ENCODE measurements around the gene GALNT15.

The GALNT15 gene

DNA sequence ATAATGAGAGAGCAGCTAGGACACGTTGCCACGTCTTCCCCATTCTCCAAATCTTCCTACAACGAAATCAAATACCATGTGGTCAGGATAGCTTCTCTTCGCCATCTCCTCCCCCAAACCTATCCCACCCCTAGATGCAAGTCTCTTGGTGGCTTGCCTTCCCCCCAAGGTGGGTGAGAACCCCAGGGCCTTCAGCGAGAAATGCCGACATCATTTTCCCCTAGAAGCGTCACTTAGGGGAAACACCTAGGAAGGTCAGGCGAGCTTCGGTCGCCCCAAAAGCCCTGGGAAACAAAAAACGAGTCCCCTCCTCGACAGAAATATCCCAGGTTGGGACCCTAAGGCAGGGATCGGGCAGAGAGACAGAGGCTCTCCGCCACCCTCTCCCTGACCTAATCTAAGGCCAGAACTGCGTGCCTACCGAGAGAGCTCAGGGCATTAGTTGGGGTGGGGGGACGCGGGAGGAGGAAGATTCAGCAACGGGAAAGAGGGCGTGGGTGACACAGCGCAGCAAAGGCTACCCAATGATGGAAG is 89.8 kb downstream of the GALNT15 start:
- peak overlapping the region; percentile 77 for H3K4me2 ChIP-seq (ENCODE audit: low read length)

DNA sequence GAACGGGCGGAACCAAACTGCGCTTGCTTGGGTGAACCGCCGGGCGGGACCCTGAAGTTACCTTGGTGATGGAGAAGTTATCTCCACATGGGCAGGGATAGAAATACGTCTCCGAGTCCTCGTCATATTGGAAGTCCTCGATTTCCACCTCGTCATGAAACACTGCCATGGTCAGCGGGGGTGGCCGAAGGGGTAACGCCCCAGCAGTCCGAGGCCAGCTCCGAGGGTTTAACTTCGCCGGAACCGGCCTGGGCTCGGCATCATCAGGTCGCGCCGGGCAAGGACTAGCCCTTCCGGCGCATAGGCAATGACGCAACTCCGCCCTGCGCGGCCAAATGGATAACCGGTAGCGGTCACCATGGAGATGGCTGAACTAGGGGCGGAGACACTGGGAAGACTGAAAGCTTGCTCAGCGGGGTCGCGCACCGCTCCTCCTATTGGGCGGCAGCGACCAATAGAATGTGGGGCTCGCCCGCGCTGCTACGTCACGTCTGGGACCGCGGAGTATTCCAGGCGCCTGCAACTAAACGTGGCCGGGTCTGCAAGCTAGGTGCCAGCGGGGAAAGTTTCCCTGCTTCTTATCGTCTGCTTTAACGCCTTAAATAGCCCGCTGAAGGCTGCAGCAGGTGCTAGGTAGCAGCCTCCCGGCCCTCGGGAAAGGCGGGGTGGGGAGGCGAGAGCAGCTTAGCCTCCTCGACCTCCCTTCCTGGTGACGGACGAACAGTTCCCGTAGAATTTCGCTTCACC is 90.4 kb downstream of the GALNT15 start, which contains the start of the genes DPH3 and OXNAD1:
Gene DPH3, minus strand, starts transcription at position 236 of the 747 bp plus-strand sequence. Its CDS starts 67 bp downstream, at position 169.
Gene OXNAD1, plus strand, starts transcription at position 505 of the 747 bp plus-strand sequence. CDS start 5,741 bp downstream, outside the sequence.
- peaks cover 0 to 2% of the 10 kb centered on the region in 2 experiments for H3K4me1 ChIP-seq (ENCODE audit: control insufficient read depth in 1 of 2, insufficient read depth in 2 of 2, low read length in 2 of 2)
- H3K79me1 ChIP-seq (ENCODE audit: low read length), result peaks cover 8% of the 10 kb centered on the region
- peak within 1 kb of the TSS; percentile 95 for H2AFZ ChIP-seq (ENCODE audit: insufficient read depth, low read length, poor library complexity)
- H3K79me2 ChIP-seq (ENCODE audit: control insufficient read depth, insufficient read depth, low read length, poor library complexity), result peaks cover 7% of the 10 kb centered on the region
- WGBS (ENCODE audit: extremely low coverage, insufficient coverage, insufficient read length), result no CpG with 5 or more reads among the region's 61 CpGs
- H3K4ac ChIP-seq (ENCODE audit: low read depth, low read length), result peak within 1 kb of the TSS; percentile 99
- peak within 1 kb of the TSS; percentile 84 for H4K12ac ChIP-seq (ENCODE audit: low read depth, low read length)
- H2AK5ac ChIP-seq (ENCODE audit: low read length), result peak within 1 kb of the TSS; percentile 90
- no peaks in the 10 kb centered on the region for H3K36me3 ChIP-seq (ENCODE audit: control insufficient read depth in 1 of 2, insufficient read depth in 2 of 2, low read length in 2 of 2)
- peak within 1 kb of the TSS; percentile 54 for H3K14ac ChIP-seq (ENCODE audit: low read length)
- peak within 1 kb of the TSS; percentile 55 for H3K27ac ChIP-seq (ENCODE audit: low read depth, low read length)
- H3K4me2 ChIP-seq (ENCODE audit: low read length), result peak within 1 kb of the TSS; percentile 92
- peak within 1 kb of the TSS; percentile 83 for H4K91ac ChIP-seq (ENCODE audit: low read depth, low read length)
- H3K9me3 ChIP-seq (ENCODE audit: insufficient read depth, low read depth, low read length), result no peaks in the 10 kb centered on the region
- H2BK12ac ChIP-seq (ENCODE audit: low read length), result no peak within 1 kb of the TSS
- no peak within 1 kb of the TSS for H3K23ac ChIP-seq (ENCODE audit: low read length)
- H3K9ac ChIP-seq (ENCODE audit: low read length), result peak within 1 kb of the TSS; percentile 93
- peak within 1 kb of the TSS; percentile 97 for H3K4me3 ChIP-seq (ENCODE audit: low read depth, low read length)
- peak; percentile 99 to 100 for DNase-seq
- peak within 1 kb of the TSS; percentile 29 for H2BK120ac ChIP-seq (ENCODE audit: insufficient read depth, low read length, poor library complexity)
- peak within 1 kb of the TSS; percentile 99 for H4K8ac ChIP-seq (ENCODE audit: low read depth, low read length)
- H2BK5ac ChIP-seq (ENCODE audit: low read depth, low read length, poor library complexity), result peak within 1 kb of the TSS; percentile 58
- peak within 1 kb of the TSS; percentile 51 for H3K18ac ChIP-seq (ENCODE audit: low read length)
- H3K27me3 ChIP-seq (ENCODE audit: insufficient read depth, low read length), result no peaks in the 10 kb centered on the region

More for the DNA sequence above, 89.8 kb downstream of the GALNT15 start:
- H2AK5ac ChIP-seq (ENCODE audit: low read length), result peak overlapping the region; percentile 90
- H4K91ac ChIP-seq (ENCODE audit: low read depth, low read length), result peak overlapping the region; percentile 83
- H3K79me2 ChIP-seq (ENCODE audit: control insufficient read depth, insufficient read depth, low read length, poor library complexity), result peaks cover 7% of the 10 kb centered on the region
- H2BK5ac ChIP-seq (ENCODE audit: low read depth, low read length, poor library complexity), result peak overlapping the region; percentile 49
- H3K4me1 ChIP-seq (ENCODE audit: control insufficient read depth in 1 of 2, insufficient read depth in 2 of 2, low read length in 2 of 2), result peaks cover 0 to 2% of the 10 kb centered on the region in 2 experiments
- H3K4ac ChIP-seq (ENCODE audit: low read depth, low read length), result peak overlapping the region; percentile 99
- peak overlapping the region; percentile 94 for H2AFZ ChIP-seq (ENCODE audit: insufficient read depth, low read length, poor library complexity)
- H3K23ac ChIP-seq (ENCODE audit: low read length), result no peak overlapping the region
- peak overlapping the region; percentile 29 for H2BK120ac ChIP-seq (ENCODE audit: insufficient read depth, low read length, poor library complexity)
- peak overlapping the region; percentile 13 for H3K18ac ChIP-seq (ENCODE audit: low read length)
- H3K36me3 ChIP-seq (ENCODE audit: control insufficient read depth in 1 of 2, insufficient read depth in 2 of 2, low read length in 2 of 2), result peaks cover 0 to 2% of the 10 kb centered on the region in 2 experiments
- H4K8ac ChIP-seq (ENCODE audit: low read depth, low read length), result peak overlapping the region; percentile 99
- no peaks in the 10 kb centered on the region for H3K9me3 ChIP-seq (ENCODE audit: insufficient read depth, low read depth, low read length)
- peak overlapping the region; percentile 73 for H4K12ac ChIP-seq (ENCODE audit: low read depth, low read length)
- peaks cover 8% of the 10 kb centered on the region for H3K79me1 ChIP-seq (ENCODE audit: low read length)
- peak overlapping the region; percentile 93 for H3K9ac ChIP-seq (ENCODE audit: low read length)
- no CpG with 5 or more reads among the region's 21 CpGs for WGBS (ENCODE audit: extremely low coverage, insufficient coverage, insufficient read length)
- H3K14ac ChIP-seq (ENCODE audit: low read length), result peak overlapping the region; percentile 28
- DNase-seq, result no peak
- no peak overlapping the region for H2BK12ac ChIP-seq (ENCODE audit: low read length)
- no peaks in the 10 kb centered on the region for H3K27me3 ChIP-seq (ENCODE audit: insufficient read depth, low read length)
- peak overlapping the region; percentile 97 for H3K4me3 ChIP-seq (ENCODE audit: low read depth, low read length)
- H3K27ac ChIP-seq (ENCODE audit: low read depth, low read length), result peak overlapping the region; percentile 18

DNA sequence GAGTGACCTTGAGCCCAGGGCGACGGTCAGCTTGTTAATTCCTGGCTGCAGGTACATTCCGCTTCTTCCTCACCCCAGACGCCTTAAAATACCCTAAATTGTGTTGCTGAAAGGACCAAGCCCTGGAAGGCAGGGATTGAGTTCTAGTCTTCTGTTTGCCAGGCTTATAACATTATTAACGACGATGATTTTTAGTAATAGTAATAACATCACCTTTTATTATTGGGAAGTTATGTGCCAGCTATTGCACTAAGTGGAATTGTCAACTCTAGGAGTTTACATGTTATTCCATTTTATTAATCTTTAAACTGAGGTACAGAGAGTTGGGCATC is 90.9 kb downstream of the GALNT15 start:
- Histone ChIP-seq H4K12ac (ENCODE audit: low read depth, low read length) (peak overlapping the region; percentile 84), H3K36me3 (ENCODE audit: control insufficient read depth in 1 of 2, insufficient read depth in 2 of 2, low read length in 2 of 2) (no peaks in the 10 kb centered on the region), H3K27me3 (ENCODE audit: insufficient read depth, low read length) (no peaks in the 10 kb centered on the region), H3K79me1 (ENCODE audit: low read length) (peaks cover 8% of the 10 kb centered on the region), H3K9ac (ENCODE audit: low read length) (peak overlapping the region; percentile 90), H2BK120ac (ENCODE audit: insufficient read depth, low read length, poor library complexity) (no peak overlapping the region), H3K4ac (ENCODE audit: low read depth, low read length) (peak overlapping the region; percentile 53), H4K91ac (ENCODE audit: low read depth, low read length) (peak overlapping the region; percentile 83), H3K18ac (ENCODE audit: low read length) (peak overlapping the region; percentile 51), H3K9me3 (ENCODE audit: insufficient read depth, low read depth, low read length) (no peaks in the 10 kb centered on the region), H3K4me1 (ENCODE audit: control insufficient read depth in 1 of 2, insufficient read depth in 2 of 2, low read length in 2 of 2) (peaks cover 0 to 2% of the 10 kb centered on the region in 2 experiments), H3K23ac (ENCODE audit: low read length) (no peak overlapping the region), H2BK5ac (ENCODE audit: low read depth, low read length, poor library complexity) (peak overlapping the region; percentile 58), H3K14ac (ENCODE audit: low read length) (peak overlapping the region; percentile 54), H3K4me2 (ENCODE audit: low read length) (peak overlapping the region; percentile 92), H2BK12ac (ENCODE audit: low read length) (no peak overlapping the region), H2AFZ (ENCODE audit: insufficient read depth, low read length, poor library complexity) (peak overlapping the region; percentile 95), H3K79me2 (ENCODE audit: control insufficient read depth, insufficient read depth, low read length, poor library complexity) (peaks cover 7% of the 10 kb centered on the region), H3K27ac (ENCODE audit: low read depth, low read length) (peak overlapping the region; percentile 55), H4K8ac (ENCODE audit: low read depth, low read length) (peak overlapping the region; percentile 88), H2AK5ac (ENCODE audit: low read length) (no peak overlapping the region), H3K4me3 (ENCODE audit: low read depth, low read length) (peak overlapping the region; percentile 96)
- no CpG with 5 or more reads among the region's 6 CpGs for WGBS (ENCODE audit: extremely low coverage, insufficient coverage, insufficient read length)
- DNase-seq, result no peak

DNA sequence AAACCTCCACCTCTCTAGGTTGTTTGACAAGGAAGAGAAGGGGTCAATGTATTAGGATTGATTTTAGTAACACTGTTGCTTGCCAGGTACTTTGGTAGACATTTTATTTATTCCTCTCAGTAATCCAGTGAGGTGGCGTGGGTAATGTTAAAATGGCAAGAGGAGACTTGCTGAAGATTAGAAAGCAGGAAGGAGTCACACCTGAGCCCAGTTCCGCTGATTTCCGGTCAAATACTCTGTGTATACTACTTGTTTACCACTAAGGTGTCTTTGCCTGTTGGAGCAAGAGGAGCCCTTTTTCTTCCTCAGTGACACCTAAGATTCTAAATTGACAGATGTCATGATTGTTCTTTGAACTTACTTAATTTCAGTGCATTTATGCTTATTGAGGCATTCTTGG is 92.2 kb downstream of the GALNT15 start:
- peaks cover 0 to 2% of the 10 kb centered on the region in 2 experiments for H3K4me1 ChIP-seq (ENCODE audit: control insufficient read depth in 1 of 2, insufficient read depth in 2 of 2, low read length in 2 of 2)
- H2AK5ac ChIP-seq (ENCODE audit: low read length), result no peak overlapping the region
- peaks cover 2 to 6% of the 10 kb centered on the region in 2 experiments for H3K36me3 ChIP-seq (ENCODE audit: control insufficient read depth in 1 of 2, insufficient read depth in 2 of 2, low read length in 2 of 2)
- no peak overlapping the region for H3K14ac ChIP-seq (ENCODE audit: low read length)
- no peak overlapping the region for H3K27ac ChIP-seq (ENCODE audit: low read depth, low read length)
- no peak overlapping the region for H2BK12ac ChIP-seq (ENCODE audit: low read length)
- no peak overlapping the region for H3K4me2 ChIP-seq (ENCODE audit: low read length)
- peaks cover 7% of the 10 kb centered on the region for H3K79me2 ChIP-seq (ENCODE audit: control insufficient read depth, insufficient read depth, low read length, poor library complexity)
- H4K91ac ChIP-seq (ENCODE audit: low read depth, low read length), result no peak overlapping the region
- no peak overlapping the region for H4K12ac ChIP-seq (ENCODE audit: low read depth, low read length)
- H3K9ac ChIP-seq (ENCODE audit: low read length), result no peak overlapping the region
- H2AFZ ChIP-seq (ENCODE audit: insufficient read depth, low read length, poor library complexity), result no peak overlapping the region
- H3K18ac ChIP-seq (ENCODE audit: low read length), result no peak overlapping the region
- H3K23ac ChIP-seq (ENCODE audit: low read length), result no peak overlapping the region
- H3K79me1 ChIP-seq (ENCODE audit: low read length), result peaks cover 8% of the 10 kb centered on the region
- WGBS (ENCODE audit: extremely low coverage, insufficient coverage, insufficient read length), result no CpG with 5 or more reads among the region's 3 CpGs
- DNase-seq, result no peak
- no peak overlapping the region for H4K8ac ChIP-seq (ENCODE audit: low read depth, low read length)
- H3K27me3 ChIP-seq (ENCODE audit: insufficient read depth, low read length), result no peaks in the 10 kb centered on the region
- H3K9me3 ChIP-seq (ENCODE audit: insufficient read depth, low read depth, low read length), result no peaks in the 10 kb centered on the region
- no peak overlapping the region for H3K4ac ChIP-seq (ENCODE audit: low read depth, low read length)
- H3K4me3 ChIP-seq (ENCODE audit: low read depth, low read length), result no peak overlapping the region
- H2BK5ac ChIP-seq (ENCODE audit: low read depth, low read length, poor library complexity), result no peak overlapping the region
- H2BK120ac ChIP-seq (ENCODE audit: insufficient read depth, low read length, poor library complexity), result no peak overlapping the region

All from trophoblast cell (in vitro differentiated cells and primary cell).